GM19193 (cell line): ENCODE measurements around the gene HTT-AS.

ENCODE experiments used
- POLR2A ChIP-seq: IDR thresholded peaks from 4 replicates; pipeline ENCODE4 v1.6.1; 2011; ENCODE audit not compliant: insufficient read depth, insufficient read length; ENCODE audit errors: extremely low read depth

The HTT-AS gene

GRCh38 chr4:3029464-3029863 is 44.9 kb downstream of the HTT-AS start:
- TF ChIP-seq POLR2A = no peak

- no peak for TF ChIP-seq POLR2A
These were observed 47.8 kb downstream of the HTT-AS start for GRCh38 chr4:3026540-3026939.

- TF ChIP-seq POLR2A = no peak
These were observed 48.5 kb downstream of the HTT-AS start for GRCh38 chr4:3025881-3026280.

- TF ChIP-seq POLR2A = no peak
These were observed 51.7 kb downstream of the HTT-AS start for GRCh38 chr4:3022651-3023050.

GRCh38 chr4:3022112-3022511 is 52.2 kb downstream of the HTT-AS start:
- TF ChIP-seq POLR2A = no peak

GRCh38 chr4:3021627-3022026 is 52.7 kb downstream of the HTT-AS start:
- TF ChIP-seq POLR2A = no peak

GRCh38 chr4:3021127-3021526 is 53.2 kb downstream of the HTT-AS start:
- TF ChIP-seq POLR2A = no peak

GRCh38 chr4:3019145-3019846 is 55.0 kb downstream of the HTT-AS start:
- TF ChIP-seq POLR2A = no peak

- no peak for TF ChIP-seq POLR2A
These were observed 56.8 kb downstream of the HTT-AS start for GRCh38 chr4:3017504-3017903.

- TF ChIP-seq POLR2A = no peak
These were observed 57.4 kb downstream of the HTT-AS start for GRCh38 chr4:3016961-3017360.

- TF ChIP-seq POLR2A = no peak
These were observed 60.4 kb downstream of the HTT-AS start for GRCh38 chr4:3013839-3014350.
